NCI-H2171 (cell line): ENCODE measurements around the gene ADAM8.

Experiments
- DNase-seq: peaks from one replicate; lab custom pipeline; 2025; lab: John Stamatoyannopoulos, UW

The ADAM8 gene

GRCh38 chr10:133308421-133309099, 31.9 kb upstream of the ADAM8 start, which contains the start of the genes TUBGCP2 and ZNF511:
TSS of gene TUBGCP2 (minus strand) at chr10:133308872. CDS start at chr10:133302941, 5,931 bp downstream.
TSS of gene ZNF511 (plus strand) at chr10:133308914. CDS start at chr10:133308944, 30 bp downstream.
- peak; percentile 54 for DNase-seq

- DNase-seq = peak; percentile 47
Measured at GRCh38 chr10:133307776-133308420, 31.2 kb upstream of the ADAM8 start.

- DNase-seq = no peak
Measured at GRCh38 chr10:133306941-133307379, 30.3 kb upstream of the ADAM8 start.

GRCh38 chr10:133306097-133306476, 29.4 kb upstream of the ADAM8 start:
- no peak for DNase-seq

- no peak for DNase-seq
Measured at GRCh38 chr10:133303206-133303605, 26.5 kb upstream of the ADAM8 start.

- DNase-seq = no peak
Measured at GRCh38 chr10:133302230-133302629, 25.6 kb upstream of the ADAM8 start.

- DNase-seq = no peak
Measured at GRCh38 chr10:133299738-133300137, 23.1 kb upstream of the ADAM8 start.

- no peak for DNase-seq
Measured at GRCh38 chr10:133299224-133299623, 22.6 kb upstream of the ADAM8 start.

- no peak for DNase-seq
Measured at GRCh38 chr10:133298466-133298865, 21.8 kb upstream of the ADAM8 start.

GRCh38 chr10:133297504-133297903, 20.8 kb upstream of the ADAM8 start:
- DNase-seq = no peak

GRCh38 chr10:133295426-133296320, 19.0 kb upstream of the ADAM8 start:
- DNase-seq = no peak

- DNase-seq = no peak
Measured at GRCh38 chr10:133294189-133294588, 17.5 kb upstream of the ADAM8 start.

- no peak for DNase-seq
Measured at GRCh38 chr10:133293810-133294119, 17.1 kb upstream of the ADAM8 start.

GRCh38 chr10:133292919-133293809, 16.5 kb upstream of the ADAM8 start:
- no peak for DNase-seq

- no peak for DNase-seq
Measured at GRCh38 chr10:133289761-133290160, 13.1 kb upstream of the ADAM8 start.

- no peak for DNase-seq
Measured at GRCh38 chr10:133287832-133288500, 11.3 kb upstream of the ADAM8 start.

- DNase-seq = no peak
Measured at GRCh38 chr10:133286366-133286765, 9.7 kb upstream of the ADAM8 start.

GRCh38 chr10:133285217-133285616, 8.5 kb upstream of the ADAM8 start:
- DNase-seq = no peak

- DNase-seq = no peak
Measured at GRCh38 chr10:133283931-133284330, 7.3 kb upstream of the ADAM8 start.

- no peak for DNase-seq
Measured at GRCh38 chr10:133282846-133283390, 6.2 kb upstream of the ADAM8 start.
